ENCODE results near the gene ASCC1.

ASCC1 gene

DNA sequence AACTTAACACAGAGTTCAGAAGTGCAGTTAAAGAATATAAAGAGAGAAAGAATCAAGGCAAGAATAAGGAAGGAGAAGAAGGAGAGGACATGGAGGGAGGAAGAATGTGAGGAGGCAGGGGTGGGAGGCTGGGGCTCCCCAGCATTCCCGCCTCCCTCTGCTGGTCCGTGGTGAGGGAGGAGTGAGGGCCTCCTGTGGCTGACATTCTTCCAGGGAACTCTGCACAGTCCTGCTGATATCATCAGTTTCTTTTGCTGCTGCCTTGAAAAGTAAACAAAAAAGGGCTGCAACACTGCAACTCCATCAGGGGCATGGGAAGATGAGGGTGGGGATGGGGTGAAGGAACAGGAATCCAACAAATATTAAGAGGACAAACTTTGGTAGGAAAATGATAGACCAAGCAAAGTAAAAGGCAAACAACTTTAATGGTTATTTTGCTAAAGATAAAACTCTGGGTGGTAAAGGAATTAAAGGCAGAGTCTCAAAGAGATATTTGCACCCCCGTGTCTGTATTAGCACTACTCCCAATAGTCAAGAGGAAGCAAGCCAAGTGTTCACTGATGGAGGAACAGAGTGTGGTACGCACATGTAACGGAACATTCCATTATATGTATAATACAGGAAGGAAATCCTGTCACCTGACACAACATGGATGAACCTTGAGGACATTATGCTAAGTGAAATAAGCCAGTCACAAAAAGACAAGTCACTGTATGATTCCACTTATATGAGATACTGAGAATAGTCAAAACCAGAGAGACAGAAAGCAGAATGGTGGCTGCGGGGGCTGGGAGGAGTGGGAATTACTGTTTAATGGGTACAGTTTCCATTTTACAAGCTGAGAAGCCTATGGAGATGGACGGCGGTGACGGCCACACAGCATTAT is 119.7 kb downstream of the ASCC1 start:
- DNase-seq = no peak

DNA sequence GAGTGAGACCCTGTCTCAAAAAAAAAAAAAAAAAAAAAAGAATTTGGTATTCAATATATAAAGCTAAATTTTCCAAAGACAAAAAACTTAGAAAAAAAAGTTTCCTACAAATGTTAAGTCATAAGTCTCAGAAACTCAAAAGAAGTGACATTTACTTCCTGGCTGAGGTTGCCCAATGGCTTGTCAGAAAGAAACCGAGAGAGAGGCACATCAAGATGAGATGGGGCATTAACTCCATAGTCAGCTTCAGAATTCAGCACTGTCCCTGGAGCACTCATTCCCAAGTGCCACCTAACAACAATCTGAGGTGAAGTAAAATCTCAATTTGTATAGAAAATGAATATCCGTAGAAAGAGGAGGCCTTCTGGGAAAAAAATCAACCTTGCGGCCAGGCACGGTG is 120.9 kb downstream of the ASCC1 start:
- DNase-seq = no peak

DNA sequence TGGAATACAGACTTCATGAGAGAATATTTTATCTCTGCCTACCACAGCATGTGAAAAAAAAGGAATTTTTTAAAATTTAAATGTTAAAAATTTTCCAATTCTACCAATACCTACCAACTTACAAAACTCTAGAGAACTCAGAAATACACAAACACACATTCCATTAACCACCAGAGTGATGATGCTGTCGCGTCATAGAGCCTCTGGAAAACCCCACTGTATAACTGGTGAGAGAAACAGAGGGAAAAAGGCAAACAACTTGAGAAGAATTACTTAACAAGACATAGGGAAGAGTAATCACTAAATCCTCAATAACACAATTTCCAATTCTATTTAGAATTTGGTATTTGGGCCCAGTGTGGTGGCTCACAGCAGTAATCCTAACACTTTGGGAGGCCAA is 121.5 kb downstream of the ASCC1 start:
- no peak for DNase-seq

DNA sequence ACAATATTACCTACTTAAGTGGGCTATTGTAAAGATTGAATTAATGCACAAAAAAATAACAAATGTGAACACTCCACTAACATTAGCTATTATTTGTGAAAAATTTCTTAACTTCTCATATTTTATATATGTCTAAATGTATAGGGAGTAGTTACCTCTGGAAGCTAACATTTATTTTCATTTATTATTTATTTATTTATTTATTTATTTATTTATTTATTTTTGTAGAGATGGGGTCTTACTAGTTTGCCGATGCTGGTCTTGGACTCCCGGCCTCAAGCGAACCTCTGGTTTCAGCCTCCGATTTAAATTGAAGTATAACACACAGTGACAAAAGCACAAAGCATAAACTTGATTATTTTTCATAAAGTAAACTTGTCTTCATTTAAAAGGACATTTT is 122.6 kb downstream of the ASCC1 start:
- no peak for DNase-seq

DNA sequence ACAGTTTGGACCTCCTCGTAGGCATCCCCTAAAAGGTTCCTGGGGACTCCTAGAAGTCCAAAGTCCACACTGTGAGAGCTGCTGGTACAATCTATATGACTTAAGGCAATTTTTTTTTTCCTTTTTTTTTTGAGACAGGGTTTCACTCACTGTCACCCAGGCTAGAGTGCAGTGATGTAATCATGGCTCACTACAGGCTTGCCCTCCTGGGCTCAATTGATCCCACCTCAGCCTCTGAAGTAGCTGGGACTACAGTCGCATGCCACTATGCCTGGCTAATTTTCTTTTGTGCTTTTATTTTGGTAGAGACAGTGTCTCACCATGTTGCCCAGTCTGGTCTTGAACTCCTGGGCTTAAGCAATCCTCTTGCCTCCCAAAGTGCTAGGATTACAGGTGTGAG is 123.1 kb downstream of the ASCC1 start:
- no peak for DNase-seq

DNA sequence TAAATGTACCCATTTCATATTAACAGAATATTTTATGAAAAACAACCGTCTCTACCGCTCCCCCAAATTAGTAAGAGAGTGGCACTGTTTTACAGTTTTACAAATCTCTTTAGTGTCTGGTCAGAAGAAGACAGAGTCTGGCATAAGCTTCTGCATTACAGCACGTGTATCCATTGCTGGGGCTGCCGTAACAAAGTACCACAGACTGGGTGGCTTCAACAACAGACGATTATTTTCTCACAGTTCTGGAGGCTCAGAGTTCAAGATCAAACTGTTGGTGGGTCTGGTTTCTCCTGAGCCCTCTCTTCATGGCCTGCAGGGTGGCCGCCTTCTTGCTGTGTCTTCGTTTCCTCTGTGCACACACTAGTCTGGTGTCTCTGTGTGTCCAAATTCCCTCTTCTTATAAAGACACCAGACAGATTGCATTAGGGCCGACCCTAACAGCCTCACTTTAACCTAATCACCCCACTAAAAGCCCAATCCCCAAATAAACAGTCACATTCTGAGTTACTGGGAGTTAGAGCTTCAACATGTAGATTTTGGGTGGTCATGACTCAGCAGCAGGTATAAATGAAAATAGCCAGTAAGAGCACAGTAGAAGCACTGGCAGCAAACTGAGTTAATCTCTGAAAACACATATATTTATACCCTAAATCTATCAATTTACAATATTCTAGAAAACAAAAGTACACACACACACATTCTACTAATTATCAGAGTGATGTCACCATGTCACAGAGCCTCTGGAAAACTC is 123.7 kb downstream of the ASCC1 start:
- DNase-seq = no peak

DNA sequence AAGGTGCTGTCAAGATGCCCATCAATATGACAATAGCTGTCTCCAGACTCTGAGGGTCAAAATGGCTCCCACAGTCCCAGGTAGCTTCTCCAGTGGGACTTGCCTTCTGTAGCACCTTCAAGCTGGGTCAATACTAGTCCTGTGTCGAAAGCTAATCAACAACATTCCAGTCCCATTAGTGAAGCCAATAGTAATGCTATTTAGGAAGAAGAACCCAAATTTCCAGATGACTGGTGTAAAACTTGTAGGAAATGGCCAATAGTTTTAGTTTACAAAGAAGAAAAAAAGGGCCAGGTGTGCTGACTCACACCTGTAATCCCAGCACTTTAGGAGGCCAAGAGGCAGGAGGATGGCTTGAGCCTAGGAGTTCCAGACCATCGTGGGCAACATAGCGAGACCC is 125.8 kb downstream of the ASCC1 start:
- no peak for DNase-seq

DNA sequence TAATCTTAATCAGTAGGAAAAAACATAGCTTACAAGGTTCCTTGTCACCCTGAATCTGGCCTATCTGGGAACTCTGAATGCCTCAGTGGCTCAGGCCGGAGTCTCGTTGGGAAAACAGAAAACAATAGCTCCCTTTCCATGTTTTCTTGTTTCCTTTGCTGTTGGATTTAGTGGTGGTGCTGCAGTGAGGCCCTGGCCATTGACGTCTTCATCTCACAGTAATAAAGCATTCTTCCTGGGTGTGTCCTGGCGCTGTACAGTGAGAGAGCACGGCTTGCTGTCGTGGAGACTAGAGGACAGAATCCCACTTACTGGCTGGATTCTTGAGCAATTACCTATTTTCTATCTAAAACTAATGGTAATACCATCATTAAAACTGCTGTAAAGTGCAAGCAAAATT is 126.5 kb downstream of the ASCC1 start:
- no peak for DNase-seq

DNA sequence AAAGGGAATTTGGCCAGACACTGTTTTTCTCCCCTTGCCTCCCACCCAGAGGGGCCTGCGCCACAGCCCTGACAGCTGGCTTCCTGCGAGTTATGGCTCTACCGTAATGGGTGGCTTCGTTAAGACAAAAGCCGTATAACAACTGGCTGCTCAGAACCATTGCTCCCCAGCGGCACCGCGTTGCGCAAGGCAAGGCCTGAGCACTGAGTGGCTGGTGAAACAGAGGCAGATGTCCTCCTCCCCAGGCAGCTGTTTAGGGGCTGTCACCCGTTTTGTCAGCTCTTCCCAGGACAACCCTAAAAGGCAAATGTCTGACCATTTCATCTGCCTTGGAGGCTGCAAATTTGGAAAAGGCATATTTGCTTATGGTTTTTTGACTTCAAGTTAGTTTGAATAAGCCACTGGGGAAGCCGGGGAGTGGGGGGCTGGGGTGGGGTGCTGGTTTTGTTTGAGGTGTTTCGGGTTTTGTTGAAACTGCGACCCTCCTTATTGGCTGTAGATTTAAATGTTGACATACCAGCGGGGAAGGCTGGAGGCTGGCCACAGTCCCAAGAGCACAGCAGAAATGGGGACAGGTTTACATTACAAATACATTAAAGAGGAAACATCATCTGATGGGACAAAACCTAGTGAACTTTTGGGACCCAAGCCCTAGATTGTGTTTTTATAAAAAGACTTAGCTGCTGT is 127.0 kb downstream of the ASCC1 start:
- no peak for DNase-seq

DNA sequence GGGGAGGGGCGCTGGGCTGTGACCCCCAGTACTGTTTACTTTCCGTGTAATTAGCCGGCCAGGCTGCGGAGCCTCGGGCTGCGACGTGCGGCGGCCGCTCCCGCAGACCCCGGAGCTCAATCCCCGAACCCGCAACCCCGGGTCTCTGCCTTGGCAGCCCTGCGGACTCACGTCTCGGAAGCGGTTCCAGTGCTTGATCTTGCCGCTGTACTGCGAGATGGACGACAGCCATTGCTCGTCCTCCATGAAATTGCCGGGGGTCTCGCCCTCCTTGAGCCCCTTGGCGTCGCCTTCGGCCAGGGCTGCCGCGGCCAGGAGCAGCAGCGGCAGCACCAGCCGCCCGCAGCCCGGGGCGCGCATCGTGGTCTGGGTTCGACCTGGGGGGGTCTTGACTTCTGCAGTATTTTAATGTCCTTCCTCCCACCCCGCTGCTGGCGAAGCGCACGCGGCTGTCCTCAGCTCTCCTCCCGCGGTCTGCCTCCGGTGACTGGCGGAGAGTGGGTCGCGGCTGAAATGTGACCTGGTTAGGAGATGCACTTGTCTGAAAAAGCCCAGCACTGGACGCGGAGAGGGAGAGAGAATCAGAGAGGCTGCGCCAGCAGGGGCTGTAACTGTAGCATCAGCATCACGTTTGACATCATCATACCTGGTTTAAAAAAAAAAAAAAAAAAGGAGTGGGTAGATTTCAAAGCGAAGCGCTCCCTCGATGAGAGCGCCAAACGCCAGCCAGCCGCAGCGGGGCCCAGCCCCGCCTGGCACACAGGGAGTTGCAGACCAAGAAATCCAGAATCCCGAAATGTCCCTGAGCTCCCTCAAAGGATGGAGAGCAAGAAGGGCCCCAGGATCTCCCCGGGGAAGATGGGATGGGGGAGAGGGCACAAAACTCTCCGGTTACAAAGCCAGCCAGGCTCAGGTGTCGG is 127.8 kb downstream of the ASCC1 start, which contains the start of gene SPOCK2:
TSS of gene SPOCK2 (minus strand) at position 583 of the 920 bp plus-strand sequence. CDS start at position 360, 223 bp downstream.
- no peak for DNase-seq

DNA sequence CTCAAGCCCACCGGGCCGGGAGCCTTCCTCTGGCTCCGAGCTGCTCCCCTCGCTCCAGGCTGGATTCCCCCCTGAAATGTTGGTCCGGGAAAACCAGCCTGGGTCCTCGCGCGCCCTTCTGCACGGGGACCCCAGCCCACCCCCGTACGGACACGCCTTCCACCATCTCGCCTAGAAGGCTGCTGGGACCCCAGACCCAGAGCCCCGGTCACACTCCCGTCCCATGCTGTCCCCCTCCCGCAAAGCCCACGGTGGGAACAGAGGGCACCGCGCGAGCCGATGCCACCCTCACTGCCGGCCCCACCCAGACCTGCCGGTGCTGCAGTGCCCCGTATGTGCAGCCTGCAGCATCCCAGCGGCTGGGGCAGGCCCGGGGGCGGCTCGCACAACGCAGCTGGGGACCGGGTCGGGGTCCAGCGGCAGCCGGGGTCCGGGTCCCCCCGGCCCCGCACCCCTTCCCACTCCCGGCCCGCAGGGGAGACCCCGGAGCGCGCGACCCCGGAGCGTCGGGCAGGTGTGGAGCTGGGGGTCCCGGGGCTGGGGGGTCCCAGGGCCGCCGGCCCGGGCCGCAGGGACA is 128.6 kb downstream of the ASCC1 start:
- DNase-seq = no peak

DNA sequence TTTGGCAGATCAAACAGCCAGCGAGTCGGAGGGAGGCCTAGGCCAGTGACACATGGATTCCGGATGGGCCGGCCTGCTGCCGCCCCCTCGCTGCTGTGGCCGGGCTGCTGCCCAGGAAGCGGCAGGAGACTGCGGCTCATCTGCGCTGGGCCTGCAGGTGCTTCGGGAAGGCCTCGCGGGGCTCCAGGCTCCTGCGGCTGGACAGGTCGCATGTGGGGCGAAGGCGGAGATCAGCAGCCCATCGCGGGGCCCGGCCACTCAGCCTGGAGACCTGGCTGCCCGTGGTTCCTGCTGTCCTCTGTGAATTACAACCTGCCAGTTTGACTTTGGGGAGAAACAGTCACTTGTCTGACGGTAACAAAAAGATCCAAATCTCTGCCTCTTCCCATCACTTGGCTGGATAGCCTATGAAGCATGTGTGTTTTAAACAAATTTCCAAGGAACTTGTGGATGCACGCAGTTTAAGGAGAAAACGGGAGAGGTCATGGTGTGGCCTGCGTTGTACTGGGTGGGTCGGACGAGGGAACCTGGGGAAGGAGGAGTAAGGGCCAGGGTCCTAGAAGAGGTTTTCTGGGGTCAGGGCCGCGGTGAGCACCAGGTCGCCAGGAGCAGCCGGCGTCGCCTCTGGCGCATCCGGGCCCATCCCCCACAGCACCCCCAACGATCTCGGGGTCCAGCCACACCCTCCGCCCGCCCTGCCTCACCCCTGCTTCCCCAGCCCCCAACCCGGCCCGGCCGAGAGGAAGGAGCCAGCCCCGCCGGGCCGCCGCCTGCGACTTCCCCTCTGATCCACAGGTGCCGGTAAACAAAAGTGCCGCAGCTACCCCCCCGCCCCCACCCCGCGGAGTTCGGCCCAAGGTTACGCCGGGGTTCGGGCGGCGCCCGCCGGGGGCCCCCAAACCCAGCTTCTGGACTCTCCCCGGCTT is 129.3 kb downstream of the ASCC1 start:
- DNase-seq = no peak

DNA sequence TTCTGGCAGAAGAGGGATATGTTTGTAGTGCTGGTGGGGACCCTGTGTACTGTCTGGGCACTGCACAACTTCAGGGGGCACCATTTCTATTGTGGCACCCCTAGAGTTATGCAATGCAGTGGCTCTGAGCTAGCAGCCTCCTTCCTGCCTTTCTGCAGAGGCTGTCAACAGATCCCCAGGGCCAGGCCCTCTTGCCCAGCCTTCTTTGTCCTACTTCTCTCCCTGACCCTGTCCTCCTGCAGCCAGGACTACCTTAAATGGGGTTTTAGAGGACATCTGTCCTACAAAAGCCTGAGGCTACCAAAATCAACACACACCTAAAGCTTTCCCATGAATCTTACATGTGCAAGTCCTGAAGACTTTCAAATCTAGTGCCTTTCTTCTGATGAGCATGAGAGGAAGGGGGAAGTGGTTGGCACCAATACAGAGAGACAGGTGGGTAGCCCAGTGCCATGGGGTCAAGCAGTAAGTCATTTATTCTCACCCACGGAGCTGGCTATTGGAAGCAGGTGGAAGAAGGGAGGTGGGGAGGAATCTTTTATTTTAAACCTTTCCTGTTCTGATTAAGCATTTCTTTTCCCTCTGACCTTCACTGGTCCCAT is 130.1 kb downstream of the ASCC1 start:
- no peak for DNase-seq

DNA sequence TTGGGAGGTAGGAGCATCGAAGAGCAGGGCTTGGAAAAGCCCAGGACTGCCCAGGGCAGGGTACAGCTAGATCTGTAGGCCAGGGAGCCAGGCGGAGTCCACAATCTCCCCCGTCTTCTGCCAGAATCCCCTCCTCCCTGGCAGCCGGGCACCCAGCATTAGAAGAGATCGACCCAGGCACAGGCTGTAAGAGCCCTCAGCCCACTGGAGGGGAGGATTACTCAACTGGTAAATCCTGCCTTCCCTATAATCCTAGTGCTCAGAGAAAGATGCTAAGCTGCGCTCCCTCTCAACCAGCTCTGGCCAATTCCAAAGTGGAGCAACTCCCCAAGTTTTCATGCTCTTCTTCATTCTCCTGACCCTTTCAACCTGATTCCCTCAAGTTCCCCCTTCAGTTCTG is 130.9 kb downstream of the ASCC1 start:
- DNase-seq = no peak

DNA sequence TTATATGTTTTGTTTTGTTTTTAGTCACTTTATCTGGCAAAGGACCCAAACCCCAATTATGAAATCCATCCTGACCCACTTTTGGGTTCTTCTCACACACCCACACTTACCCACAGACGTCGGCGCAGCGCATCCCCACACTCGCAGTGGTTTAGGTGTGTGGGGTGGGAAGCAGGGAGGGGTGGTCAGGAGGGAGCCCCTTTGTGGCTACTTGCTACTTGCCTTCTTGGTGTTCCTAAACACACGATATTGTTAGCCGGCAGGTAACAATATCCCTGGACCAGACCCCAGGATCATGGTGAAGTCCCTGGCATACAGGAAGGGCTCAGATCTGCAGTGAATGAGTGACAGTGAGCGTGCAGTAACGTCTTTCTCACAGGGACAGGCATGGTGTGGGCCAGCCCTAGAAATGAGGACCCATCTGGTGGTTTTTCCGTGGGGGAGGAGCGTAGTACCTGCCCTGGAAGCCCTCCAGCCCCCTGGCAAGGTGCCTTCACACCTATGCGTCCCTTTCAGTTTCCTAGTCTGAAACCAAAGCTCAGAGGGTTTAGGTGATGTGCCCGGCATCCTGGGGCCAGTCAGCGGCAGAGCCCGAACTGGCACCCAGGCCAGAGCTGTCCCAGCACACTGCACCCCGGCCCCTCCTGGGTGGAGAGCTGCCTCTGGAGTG is 132.2 kb downstream of the ASCC1 start:
- DNase-seq = no peak

DNA sequence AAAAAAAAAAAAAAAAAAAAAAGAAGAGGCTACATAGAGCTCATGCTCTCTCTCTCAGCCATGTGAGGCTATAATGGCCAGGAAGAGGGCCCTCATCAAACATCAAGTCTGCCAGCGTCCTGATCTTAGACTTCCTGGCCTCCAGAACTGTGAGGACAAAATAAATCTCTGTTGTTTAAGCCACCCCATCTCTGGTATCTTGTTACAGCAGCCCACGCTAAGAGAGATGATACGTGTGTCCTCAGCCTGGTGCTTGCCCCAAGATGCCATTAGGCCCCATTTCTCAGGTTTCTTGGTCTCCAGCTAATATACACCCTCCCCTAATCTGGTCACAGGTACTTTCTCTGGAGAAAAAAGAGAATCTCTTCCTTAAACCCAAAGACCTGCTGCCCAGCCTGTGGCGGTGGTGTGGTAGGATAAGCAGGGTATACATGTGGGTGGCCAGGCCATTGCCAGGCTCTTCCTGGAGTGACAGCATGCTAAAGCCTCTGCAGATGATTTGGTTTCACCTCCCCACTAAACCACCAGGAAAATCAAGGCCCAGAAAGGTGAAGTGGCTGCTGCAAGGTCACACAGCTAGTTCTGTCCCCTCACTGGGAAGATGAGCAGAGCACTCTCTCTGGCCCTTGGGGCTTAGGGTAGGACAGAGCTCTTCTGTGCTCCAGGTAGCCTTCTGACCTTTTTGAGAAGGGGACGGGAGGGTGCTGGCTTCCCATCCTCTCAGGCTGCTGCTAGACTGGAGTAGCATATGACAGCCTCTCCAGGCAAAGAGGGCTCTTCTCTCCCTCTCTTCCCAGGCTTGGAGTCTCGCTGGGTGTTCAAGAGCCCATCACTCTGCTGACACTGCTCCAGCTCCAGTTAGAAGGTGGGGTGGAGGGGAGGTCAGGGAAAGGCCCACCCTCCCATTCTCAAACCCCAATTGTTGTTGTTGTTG is 133.0 kb downstream of the ASCC1 start:
- no peak for DNase-seq

DNA sequence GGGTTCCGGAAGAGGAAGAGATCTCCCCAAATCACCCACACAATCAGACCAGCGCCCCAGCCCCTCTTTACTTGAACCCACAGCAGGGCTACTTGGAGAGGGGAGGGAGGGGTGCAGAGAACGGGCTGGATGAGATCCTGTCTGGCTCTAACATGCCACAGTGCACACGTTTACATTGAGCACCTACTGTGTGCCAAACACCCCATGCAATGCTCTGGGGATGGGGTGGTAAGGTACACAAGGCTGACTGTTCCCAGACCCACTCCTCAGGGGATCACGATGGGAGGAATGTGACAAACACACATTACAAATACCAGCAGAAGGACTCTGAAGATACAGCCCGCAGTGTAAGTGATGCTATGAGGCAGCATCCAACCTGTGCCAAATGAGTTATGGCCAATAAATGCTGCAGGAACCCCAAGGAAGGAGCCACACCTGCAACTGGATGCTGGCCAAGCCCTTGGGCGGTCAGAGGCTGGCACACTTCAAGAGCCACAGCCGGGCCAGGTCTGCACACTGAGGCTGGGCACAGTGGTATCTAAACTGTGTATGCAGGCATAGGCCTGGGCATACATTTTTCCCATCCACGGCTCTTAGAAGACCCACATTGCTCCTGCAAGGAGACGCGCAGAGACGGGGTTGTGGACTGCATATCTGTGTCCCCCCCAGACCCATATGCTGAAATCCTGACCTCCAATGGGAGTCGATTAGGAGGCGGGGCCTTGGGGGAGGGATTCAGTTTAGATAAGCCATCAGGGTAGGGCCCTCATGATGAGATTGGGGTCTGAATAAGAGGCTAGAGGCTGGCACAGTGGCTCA is 134.1 kb downstream of the ASCC1 start:
- DNase-seq = no peak

DNA sequence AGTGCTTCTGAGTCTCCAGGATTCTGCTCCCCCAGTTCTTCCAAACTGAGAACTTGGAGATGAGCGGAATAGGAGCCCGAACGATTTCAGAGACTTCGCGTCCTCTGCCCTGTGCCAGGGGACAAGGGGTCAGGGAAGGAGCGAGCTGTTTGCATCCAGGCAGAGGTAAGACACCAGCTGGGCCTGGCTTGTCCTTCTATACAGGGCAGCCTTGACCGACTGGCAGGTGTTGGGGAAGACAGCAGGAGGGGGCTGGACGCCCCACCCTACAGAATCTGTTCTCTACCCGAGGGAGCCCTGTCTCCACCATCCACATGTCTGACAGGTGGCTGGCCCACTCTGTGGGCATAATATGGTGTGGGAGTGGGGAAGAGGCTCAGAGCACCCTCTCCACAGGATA is 134.9 kb downstream of the ASCC1 start:
- no peak for DNase-seq
